ENCODE measurements around the gene MLC1.

DNA sequence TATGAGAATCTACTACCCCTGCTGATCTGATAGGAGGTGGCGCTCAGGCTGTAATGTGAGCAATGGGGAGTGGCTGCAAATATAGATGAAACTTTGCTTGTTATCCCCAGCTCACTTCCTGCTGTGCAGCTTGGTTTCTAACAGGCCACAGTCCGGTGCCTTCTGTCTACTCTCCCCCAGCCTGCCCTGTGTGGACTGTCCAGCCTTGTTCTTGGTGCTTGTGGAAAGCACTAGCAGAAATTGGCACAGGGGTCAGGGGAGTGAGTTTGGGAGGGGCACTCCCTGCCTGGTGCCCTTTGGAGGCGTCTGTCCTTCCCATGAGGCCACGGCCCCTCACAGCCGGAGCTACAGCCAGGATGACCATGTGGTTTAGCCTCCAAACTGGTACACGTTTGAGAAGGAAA lies 18.9 kb upstream of the MLC1 start:
- TF ChIP-seq, protein P1, sequence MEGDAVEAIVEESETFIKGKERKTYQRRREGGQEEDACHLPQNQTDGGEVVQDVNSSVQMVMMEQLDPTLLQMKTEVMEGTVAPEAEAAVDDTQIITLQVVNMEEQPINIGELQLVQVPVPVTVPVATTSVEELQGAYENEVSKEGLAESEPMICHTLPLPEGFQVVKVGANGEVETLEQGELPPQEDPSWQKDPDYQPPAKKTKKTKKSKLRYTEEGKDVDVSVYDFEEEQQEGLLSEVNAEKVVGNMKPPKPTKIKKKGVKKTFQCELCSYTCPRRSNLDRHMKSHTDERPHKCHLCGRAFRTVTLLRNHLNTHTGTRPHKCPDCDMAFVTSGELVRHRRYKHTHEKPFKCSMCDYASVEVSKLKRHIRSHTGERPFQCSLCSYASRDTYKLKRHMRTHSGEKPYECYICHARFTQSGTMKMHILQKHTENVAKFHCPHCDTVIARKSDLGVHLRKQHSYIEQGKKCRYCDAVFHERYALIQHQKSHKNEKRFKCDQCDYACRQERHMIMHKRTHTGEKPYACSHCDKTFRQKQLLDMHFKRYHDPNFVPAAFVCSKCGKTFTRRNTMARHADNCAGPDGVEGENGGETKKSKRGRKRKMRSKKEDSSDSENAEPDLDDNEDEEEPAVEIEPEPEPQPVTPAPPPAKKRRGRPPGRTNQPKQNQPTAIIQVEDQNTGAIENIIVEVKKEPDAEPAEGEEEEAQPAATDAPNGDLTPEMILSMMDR (IDR thresholded peaks at IDR 0.05): no peak
- TF ChIP-seq POLR2A (IDR thresholded peaks at IDR 0.05): no peak
